Panc1 (cell line): ENCODE measurements around the gene SPINDOC. TPM values are rescaled to one million over a fixed set of nuclear protein-coding genes. Genes with fewer than 3 reads are reported as not detected.

Experiments
- ATAC-seq: fragments of 200-7000 bp; cut with Tn5 transposase; 2 replicates; pipeline ENCODE4 v1.9.1; 2020; ENCODE audit warnings: mild to moderate bottlenecking, moderate library complexity
- BruUV-seq: library from RNA; stranded (reverse); fragments of 400-500 nt; replicated peaks from 2 replicates; lab custom pipeline; 2021; lab: Mats Ljungman, UMichigan
- CTCF ChIA-PET: fragments of 300-600 bp; sonication (Branson Sonifier 250); formaldehyde crosslinking; loops from one replicate; lab custom pipeline; 2022; ENCODE audit warnings: antibody characterized with exemption; lab: Charles Lee
- POLR2A ChIA-PET: fragments of 300-600 bp; sonication (Branson Sonifier 250); formaldehyde crosslinking; loops from one replicate; lab custom pipeline; 2022; ENCODE audit warnings: antibody characterized with exemption; lab: Charles Lee
- DNase-seq: peaks from one replicate; pipeline ENCODE4 v3.0.0-alpha.2; 2010; ENCODE audit warnings: low read depth, low spot score
- H3K27ac ChIP-seq: 2 replicates; pipeline ENCODE4 v1.5.1; 2011; ENCODE audit warnings: mild to moderate bottlenecking, low read length, inconsistent platforms
- H3K27me3 ChIP-seq: fragments of 200-500 bp; sonication (Bioruptor generic); 2 replicates; pipeline ENCODE4 v1.6.0; 2014; ENCODE audit warnings: low read length, inconsistent platforms; ENCODE audit not compliant: control insufficient read depth, insufficient read depth
- H3K36me3 ChIP-seq: fragments of 200-500 bp; sonication (Bioruptor generic); 2 replicates; pipeline ENCODE4 v1.5.1; 2014; ENCODE audit warnings: inconsistent platforms, mild to moderate bottlenecking, low read length, moderate library complexity; ENCODE audit not compliant: control insufficient read depth, insufficient read depth
- H3K4me1 ChIP-seq: 2 replicates; pipeline ENCODE4 v1.5.1; 2011; ENCODE audit warnings: inconsistent platforms, mild to moderate bottlenecking, low read length, moderate library complexity; ENCODE audit not compliant: control insufficient read depth, insufficient read depth
- H3K4me3 ChIP-seq, 2 experiments: 2 replicates each; pipeline ENCODE4 v1.5.1; 2011 to 2012; ENCODE audit warnings: low read depth in 2 of 2, low read length in 2 of 2, mild to moderate bottlenecking in 2 of 2, inconsistent platforms in 1 of 2, moderate library complexity in 1 of 2
- H3K9me3 ChIP-seq: fragments of 200-500 bp; sonication (Bioruptor generic); 2 replicates; pipeline ENCODE4 v1.5.1; 2014; ENCODE audit warnings: low read depth, mild to moderate bottlenecking, inconsistent platforms, low read length, moderate library complexity; ENCODE audit not compliant: control insufficient read depth, insufficient read depth
- CTCF ChIP-seq: fragments of 450-650 bp; IDR thresholded peaks from 2 replicates; pipeline ENCODE4 v1.5.1; 2017; ENCODE audit warnings: mild to moderate bottlenecking
- POLR2AphosphoS5 ChIP-seq: IDR thresholded peaks from 2 replicates; pipeline ENCODE4 v1.6.1; 2012; ENCODE audit warnings: mild to moderate bottlenecking, low read depth, low read length, moderate library complexity
- SIN3A ChIP-seq: IDR thresholded peaks from 2 replicates; pipeline ENCODE4 v1.6.1; 2012; ENCODE audit warnings: low read depth, mild to moderate bottlenecking, low read length, moderate library complexity, borderline replicate concordance; ENCODE audit not compliant: insufficient read depth
- TCF7L2 ChIP-seq: IDR thresholded peaks from 2 replicates; pipeline ENCODE4 v1.6.1; 2011; ENCODE audit warnings: mild to moderate bottlenecking, low read depth, low read length, inconsistent platforms
- in situ Hi-C: cut with HindIII; loops from 2 replicates; pipeline ENCODE4 v1.10.0; 2016; ENCODE audit warnings: low sequenced_read_pairs, low pct_unique_long_range_greater_than_20kb
- intact Hi-C: fragments of 100-400 bp; cut with micrococcal nuclease; formaldehyde crosslinking; loops from one replicate; pipeline ENCODE4 v1.10.0; 2022; ENCODE audit not compliant: unreplicated experiment
- total RNA-seq: library from RNA; stranded (reverse); gene quantifications from one replicate; pipeline ENCODE4 v1.2.1, GENCODE V29; 2021; ENCODE audit not compliant: unreplicated experiment
- TF ChIP-seq, protein P1 (sequence below), 2 experiments: IDR thresholded peaks; 2 replicates each; pipeline ENCODE4 v1.6.1; 2011 to 2012; ENCODE audit warnings: low read depth in 2 of 2, control low read depth in 1 of 2, low read length in 1 of 2, mild to moderate bottlenecking in 1 of 2, moderate library complexity in 1 of 2; ENCODE audit not compliant: insufficient read depth in 1 of 2

Gene SPINDOC
- total RNA-seq, 1 experiment from 2014 or later = 59.1 TPM

DNA sequence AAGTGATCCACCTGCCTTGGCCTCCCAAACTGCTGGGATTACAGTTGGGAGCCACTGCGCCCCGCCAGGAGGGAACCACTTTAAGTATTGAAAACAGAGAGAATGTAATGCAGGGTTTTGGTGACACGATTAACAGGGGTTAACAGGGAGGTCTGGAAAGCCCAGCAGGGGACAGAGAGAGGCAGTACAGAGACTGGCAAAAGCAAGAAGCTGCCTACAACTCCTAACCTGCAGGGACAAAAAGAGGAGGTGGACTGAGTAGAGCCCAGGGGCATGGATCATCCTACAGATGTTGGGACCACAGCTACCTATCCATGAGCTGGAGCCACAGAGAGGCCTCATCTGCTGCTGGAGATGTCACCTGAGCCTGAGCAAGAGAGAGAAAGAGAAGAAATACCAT lies 1.7 kb upstream of the SPINDOC start:
- no peak for DNase-seq
- in situ Hi-C loops = no loop called here
- Histone ChIP-seq H3K27ac (no peak overlapping the region; the same call in 1 of the 2 replicates), H3K9me3 (no peaks in the 10 kb centered on the region), H3K4me1 (peaks cover 14% of the 10 kb centered on the region), H3K36me3 (no peaks in the 10 kb centered on the region; the same call in 1 of the 2 replicates), H3K27me3 (no peaks in the 10 kb centered on the region), H3K4me3 (no peak overlapping the region; a peak in 1 of 4 replicates)
- no peak for ATAC-seq
- intact Hi-C loops = no loop called here
- CTCF ChIA-PET = interaction anchor here (0.6 kb wide), 1 partner anchor 42 kb away, joined by 7 read pairs; no protein-coding TSS in a partner anchor
- POLR2A ChIA-PET = no interaction called here
- TF ChIP-seq, protein P1, sequence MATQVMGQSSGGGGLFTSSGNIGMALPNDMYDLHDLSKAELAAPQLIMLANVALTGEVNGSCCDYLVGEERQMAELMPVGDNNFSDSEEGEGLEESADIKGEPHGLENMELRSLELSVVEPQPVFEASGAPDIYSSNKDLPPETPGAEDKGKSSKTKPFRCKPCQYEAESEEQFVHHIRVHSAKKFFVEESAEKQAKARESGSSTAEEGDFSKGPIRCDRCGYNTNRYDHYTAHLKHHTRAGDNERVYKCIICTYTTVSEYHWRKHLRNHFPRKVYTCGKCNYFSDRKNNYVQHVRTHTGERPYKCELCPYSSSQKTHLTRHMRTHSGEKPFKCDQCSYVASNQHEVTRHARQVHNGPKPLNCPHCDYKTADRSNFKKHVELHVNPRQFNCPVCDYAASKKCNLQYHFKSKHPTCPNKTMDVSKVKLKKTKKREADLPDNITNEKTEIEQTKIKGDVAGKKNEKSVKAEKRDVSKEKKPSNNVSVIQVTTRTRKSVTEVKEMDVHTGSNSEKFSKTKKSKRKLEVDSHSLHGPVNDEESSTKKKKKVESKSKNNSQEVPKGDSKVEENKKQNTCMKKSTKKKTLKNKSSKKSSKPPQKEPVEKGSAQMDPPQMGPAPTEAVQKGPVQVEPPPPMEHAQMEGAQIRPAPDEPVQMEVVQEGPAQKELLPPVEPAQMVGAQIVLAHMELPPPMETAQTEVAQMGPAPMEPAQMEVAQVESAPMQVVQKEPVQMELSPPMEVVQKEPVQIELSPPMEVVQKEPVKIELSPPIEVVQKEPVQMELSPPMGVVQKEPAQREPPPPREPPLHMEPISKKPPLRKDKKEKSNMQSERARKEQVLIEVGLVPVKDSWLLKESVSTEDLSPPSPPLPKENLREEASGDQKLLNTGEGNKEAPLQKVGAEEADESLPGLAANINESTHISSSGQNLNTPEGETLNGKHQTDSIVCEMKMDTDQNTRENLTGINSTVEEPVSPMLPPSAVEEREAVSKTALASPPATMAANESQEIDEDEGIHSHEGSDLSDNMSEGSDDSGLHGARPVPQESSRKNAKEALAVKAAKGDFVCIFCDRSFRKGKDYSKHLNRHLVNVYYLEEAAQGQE (IDR thresholded peaks at IDR 0.05; ENCODE audit: insufficient read depth in 1 of 2, low read depth in 2 of 2, low read length in 1 of 2) = no peak
- TF ChIP-seq CTCF (no peak), TCF7L2 (no peak), POLR2AphosphoS5 (no peak), SIN3A (no peak)
- BruUV-seq = no TSS peak

DNA sequence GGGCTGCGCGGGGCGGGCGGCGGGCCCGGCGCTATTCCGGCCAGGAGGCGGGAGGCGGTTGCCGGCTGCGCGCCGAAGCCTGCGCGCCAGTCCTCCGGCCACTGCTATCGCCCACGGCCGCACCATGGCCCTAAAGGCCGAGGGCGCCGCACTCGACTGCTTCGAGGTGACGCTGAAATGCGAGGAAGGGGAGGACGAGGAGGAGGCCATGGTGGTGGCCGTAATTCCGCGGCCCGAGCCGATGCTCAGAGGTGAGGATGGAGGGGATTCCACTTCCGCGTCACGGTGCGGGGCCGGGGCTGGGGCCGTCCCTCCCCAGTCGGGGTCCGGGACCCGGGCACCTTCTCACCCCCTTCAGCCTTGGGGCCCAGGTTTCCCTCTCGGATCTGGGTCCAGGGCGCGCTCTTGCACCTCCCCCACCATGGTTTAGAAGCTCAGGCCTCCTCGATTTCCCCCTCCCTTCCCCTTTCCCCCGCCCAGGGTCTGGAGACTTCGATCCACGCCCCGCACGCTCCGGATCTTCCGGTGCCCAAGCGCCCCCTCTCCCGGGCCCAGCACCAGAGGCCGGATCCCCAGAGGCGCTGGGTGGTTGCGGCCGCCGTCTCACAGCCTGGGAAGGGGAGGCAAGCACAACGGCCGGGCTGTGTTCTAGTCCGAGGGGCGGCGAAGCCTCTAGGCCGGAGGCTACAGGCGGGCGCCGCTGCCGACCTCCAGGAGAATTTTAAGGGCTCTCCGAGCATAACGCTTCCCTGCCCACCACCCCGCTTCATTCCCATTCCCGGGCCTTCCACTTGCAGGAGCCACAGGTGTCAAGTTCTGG lies 517 bp downstream of the SPINDOC start:
- CTCF ChIA-PET = no interaction called here
- H3K4me1 ChIP-seq = peaks cover 14% of the 10 kb centered on the region
- no peaks in the 10 kb centered on the region for H3K9me3 ChIP-seq
- peak overlapping the region; percentile 78 for H3K27ac ChIP-seq
- no TSS peak for BruUV-seq
- in situ Hi-C loops (no loop called here), intact Hi-C loops (no loop called here)
- H3K4me3 ChIP-seq = peak overlapping the region; percentile 83 to 89
- ATAC-seq (peak; percentile 77), DNase-seq (no peak)
- TF ChIP-seq, protein P1 (IDR thresholded peaks at IDR 0.05; ENCODE audit: insufficient read depth in 1 of 2, low read depth in 2 of 2, low read length in 1 of 2) = no peak
- TF ChIP-seq TCF7L2 (no peak), SIN3A (0 out of 2 replicates have a peak, but pooled peaks have one; percentile 23), POLR2AphosphoS5 (no peak)
- H3K36me3 ChIP-seq = peaks cover 4% of the 10 kb centered on the region
- no peaks in the 10 kb centered on the region for H3K27me3 ChIP-seq
- POLR2A ChIA-PET = no interaction called here
